Inferior parietal cortex (tissue), 1 donor: ENCODE data around the gene COL3A1.

ENCODE experiments used
- DNase-seq: peaks from one replicate; pipeline ENCODE4 v3.0.0-alpha.2; 2016; ENCODE audit errors: extremely low spot score

COL3A1 gene

DNA sequence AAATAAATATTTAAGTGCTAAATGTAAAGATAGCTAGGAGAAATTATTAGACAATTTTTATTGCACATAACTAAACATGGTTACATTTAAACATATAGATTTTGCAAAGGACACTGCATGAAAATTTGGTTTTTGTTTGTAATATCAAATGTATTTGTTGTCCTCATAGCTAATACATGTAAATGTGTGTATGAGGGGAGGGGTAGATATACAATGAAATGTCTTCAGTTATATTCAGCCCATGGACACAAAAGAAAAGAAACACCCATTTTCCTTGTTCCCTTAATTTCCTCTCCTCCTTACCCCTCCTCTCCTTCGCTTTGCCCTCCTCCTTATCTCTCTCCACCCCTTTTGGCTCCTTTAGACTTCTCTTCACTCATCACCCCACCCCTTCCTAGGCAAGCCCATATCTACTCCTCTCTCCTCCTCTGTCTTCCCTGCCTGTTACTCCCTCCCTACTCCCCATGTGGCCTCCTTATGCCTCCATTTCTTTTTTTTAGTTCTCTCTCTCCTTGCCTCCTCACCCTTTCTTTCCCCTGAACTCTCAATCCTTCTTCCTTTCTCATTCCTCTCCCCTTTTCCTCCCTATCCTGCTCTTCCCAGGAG lies 1.4 kb downstream of the COL3A1 start:
- no peak for DNase-seq

DNA sequence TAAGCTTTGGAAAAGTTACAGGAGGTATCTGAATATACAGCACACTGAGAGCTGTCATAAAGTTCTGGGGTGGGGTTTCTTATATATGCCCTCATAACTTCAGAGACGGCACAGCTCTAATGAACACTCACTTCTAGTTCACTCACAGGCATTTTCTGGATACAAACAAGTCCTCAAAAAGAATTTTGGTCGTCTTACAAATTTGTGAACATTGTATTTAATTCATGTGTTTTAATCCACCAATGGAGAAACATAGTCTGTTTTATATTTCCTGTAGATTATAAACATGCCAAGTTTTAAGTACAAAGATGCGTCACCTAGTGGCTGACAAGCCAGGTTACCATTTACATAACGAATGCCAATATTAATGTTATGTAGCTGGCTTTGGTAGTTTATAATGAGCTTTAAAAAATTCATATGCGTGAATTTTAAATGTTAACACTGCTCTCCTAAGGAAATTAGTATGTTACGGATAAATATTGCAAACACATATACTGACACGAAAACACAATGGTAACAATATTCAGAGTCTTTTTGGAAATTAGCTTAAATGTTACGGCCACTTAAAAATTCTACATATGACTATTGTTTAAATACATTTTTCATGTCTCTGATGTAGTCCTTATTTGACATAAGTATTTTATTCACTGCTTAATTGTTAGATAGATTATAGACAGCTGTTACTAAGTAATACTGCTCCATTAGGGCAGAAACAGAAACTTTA lies 2.5 kb downstream of the COL3A1 start:
- no peak for DNase-seq

DNA sequence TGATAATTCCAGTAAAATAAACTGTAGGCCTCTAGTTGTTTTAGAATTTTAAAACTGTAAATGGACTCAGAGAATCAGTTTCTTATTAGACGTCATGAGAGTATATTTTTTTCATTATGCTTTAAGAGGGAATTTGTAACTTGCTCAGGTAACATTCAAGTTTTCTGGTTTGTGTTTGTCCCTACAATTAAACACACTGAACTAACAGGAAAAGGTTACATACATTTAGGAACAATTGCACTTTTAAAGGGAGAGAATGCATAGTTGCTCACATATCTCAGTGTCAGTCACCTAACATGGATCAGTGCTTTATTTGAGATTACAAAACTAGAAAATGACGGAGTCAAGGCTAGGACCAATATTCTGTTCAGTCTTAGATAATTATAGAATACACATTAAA lies 3.1 kb downstream of the COL3A1 start:
- no peak for DNase-seq

DNA sequence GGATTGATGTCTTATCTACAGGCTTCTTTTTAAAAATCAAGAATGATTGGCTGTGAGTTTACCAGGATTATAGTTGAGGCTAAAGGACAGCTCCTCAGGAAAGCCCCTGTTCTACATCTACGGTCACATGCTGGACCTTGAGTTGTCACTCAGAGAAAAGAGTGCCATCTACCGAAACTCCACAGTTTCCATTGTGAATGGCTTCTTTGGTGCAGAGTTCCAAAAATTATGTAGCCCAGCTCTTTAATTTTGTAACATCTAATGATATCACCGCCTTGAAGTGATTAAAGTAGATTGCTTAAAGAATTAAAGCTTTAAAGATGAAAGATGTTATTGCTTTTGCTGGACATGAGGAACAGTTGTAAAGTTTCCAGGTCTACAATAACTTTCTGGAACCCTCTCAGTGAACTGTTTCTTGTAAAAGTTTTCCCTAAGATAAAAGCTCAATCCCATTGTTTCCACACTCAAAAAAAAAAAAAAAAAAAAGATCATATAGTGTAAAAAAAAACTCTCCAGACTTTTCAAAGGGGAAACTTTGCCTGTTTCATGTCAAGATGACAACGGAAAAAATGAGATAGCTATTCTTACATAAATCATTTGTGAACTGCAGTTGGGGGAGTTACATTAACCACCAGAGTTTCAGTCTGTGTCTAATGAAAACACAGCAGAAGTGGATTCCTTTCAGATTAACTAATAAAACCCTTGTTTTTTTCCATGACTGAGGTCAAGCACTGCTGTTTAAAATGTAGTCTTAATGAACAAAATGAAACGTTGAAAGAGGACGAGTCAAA lies 4.3 kb downstream of the COL3A1 start:
- DNase-seq = no peak

- DNase-seq = no peak
These were observed 5.3 kb downstream of the COL3A1 start for GRCh38 chr2:188979187-188980114.

- no peak for DNase-seq
These were observed 9.4 kb downstream of the COL3A1 start for GRCh38 chr2:188983427-188984064.

DNA sequence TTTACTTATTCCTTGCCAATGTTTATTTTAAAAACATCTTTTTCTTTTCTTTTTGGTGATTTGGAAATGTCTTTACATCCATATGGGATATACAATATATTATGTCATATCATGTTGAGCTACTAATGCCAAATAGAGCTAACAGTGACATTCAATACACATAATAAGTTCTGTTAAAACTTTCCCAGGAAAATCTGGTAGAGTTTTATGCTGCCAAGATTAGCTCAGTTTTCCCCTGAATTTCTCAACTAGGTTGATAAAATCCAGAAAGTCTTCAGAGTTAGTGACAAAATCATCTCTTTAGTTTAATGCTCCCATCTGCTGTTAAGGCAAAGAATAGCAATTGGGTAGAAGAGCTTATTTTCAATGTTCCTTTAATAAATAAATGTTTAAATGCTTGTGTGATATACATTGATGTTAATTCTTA lies 9.9 kb downstream of the COL3A1 start:
- no peak for DNase-seq

- DNase-seq = no peak
These were observed 10.5 kb downstream of the COL3A1 start for GRCh38 chr2:188984680-188985079.

DNA sequence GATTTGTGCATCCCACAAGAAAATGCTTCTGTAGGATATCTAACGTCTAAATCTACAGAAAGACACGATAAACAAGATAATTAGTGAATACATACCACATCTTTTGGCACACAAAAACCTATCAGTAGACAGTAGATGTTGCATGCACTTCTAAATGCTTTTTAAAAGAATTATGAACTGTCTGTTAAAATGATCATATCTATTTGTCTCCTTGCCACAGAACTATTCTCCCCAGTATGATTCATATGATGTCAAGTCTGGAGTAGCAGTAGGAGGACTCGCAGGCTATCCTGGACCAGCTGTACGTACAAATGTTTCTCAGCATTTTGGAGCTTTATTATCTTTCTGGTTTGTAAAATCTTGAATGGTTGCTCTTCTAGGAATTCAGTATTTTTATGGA lies 12.7 kb downstream of the COL3A1 start:
- no peak for DNase-seq

GRCh38 chr2:188993247-188993646 lies 19.1 kb downstream of the COL3A1 start:
- DNase-seq = no peak

- DNase-seq = no peak
These were observed 23.1 kb downstream of the COL3A1 start for GRCh38 chr2:188997263-188997662.

GRCh38 chr2:189000221-189000620 lies 26.0 kb downstream of the COL3A1 start:
- no peak for DNase-seq

DNA sequence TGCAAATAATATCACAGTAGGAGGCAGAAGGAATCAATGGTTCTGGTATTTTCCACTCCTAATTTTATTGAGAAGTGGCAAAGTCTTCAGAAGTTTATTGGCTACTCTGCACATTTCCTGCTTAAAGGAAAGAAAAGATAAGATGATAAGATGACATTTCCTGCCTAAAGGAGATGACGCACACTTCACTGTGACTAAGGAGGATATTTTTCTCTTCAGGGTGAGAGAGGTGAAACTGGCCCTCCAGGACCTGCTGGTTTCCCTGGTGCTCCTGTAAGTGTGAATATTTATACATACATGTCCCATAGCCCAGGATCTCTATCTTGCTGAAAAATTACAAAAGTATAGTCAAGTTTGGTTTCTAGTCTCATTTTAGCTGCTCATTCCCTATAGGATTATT lies 27.9 kb downstream of the COL3A1 start:
- no peak for DNase-seq

DNA sequence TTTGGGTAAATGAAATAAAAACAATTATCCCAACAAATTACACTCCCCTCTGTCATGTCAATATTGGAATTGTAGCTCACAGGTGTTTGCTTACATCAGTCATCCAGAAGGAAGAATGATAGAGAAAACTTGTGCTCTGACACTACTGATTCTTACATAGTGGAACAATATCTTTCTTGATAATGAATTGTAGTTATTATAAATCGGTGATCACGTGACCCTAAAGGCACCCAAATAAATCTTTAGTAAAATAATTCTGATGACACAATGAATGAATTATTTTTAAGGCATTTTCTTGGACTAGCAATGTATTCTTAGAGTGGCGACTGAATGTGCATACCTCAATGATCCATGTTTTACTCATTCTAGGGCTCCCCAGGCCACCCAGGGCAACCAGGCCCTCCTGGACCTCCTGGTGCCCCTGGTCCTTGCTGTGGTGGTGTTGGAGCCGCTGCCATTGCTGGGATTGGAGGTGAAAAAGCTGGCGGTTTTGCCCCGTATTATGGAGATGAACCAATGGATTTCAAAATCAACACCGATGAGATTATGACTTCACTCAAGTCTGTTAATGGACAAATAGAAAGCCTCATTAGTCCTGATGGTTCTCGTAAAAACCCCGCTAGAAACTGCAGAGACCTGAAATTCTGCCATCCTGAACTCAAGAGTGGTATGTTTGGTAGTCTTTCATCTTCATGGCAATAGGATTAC lies 34.5 kb downstream of the COL3A1 start:
- DNase-seq = no peak

GRCh38 chr2:189010536-189010935 lies 36.4 kb downstream of the COL3A1 start:
- DNase-seq = no peak

DNA sequence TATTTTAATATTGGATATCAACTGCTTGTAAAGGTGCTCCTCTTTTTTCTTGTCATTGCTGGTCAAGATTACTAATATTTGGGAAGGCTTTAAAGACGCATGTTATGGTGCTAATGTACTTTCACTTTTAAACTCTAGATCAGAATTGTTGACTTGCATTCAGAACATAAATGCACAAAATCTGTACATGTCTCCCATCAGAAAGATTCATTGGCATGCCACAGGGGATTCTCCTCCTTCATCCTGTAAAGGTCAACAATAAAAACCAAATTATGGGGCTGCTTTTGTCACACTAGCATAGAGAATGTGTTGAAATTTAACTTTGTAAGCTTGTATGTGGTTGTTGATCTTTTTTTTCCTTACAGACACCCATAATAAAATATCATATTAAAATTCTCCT lies 38.2 kb downstream of the COL3A1 start:
- DNase-seq = no peak

DNA sequence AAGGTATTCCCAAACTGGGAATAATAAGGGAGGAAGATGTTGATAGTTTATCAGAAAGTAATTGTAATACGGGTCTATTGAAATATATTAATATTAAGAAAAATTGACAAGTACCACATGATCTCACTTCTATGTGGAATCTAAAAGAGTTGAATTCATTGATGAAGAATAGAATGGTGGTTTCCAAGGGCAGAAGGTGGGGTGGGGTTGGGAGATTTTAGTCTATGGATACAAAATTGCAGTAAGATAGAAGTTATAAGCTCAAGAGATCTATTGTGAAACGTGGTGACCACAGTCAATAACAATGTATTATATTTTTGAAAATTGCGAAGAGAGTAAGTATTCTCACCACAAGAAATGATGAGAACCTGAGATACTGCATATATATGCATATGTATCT lies 38.9 kb downstream of the COL3A1 start:
- DNase-seq = no peak

DNA sequence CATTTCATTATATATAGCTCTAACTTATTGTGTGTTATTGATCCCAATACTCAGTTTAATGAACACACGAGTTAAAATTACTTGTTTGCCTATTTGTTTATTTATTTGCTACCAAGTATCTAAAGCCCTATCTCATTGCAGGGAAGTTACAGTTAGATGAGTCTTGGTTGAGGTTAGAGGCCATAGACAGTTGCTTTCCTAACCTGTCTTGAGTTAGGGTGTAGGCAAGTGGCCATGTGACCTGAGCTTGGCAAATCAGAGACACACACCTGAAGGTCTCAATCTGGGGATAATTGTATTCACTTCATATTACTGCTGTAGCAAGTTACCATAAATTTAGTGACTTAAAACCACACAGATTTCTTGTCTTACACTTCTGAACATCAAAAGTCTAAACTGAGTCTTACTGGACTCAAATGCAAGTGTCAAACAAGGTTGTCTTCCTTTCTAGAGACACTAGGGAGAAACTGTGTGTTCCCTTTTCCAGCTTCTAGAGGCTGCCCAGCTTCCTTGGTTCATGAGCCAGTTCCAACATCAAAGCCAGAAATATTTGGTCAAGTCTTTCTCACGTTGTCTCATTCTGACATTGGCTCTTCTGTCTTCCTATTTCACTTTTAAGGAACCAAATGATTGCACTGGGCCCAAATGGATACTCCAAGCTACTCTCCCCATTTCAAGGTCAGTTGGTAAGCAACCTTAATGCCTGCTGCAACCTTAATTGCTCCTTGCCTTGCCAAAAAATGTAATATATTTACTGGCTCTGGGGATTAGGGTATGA lies 39.7 kb downstream of the COL3A1 start:
- DNase-seq = no peak

GRCh38 chr2:189014449-189015138 lies 40.4 kb downstream of the COL3A1 start:
- DNase-seq = no peak
